Measurements from ENCODE around the gene TNK1.

DNA sequence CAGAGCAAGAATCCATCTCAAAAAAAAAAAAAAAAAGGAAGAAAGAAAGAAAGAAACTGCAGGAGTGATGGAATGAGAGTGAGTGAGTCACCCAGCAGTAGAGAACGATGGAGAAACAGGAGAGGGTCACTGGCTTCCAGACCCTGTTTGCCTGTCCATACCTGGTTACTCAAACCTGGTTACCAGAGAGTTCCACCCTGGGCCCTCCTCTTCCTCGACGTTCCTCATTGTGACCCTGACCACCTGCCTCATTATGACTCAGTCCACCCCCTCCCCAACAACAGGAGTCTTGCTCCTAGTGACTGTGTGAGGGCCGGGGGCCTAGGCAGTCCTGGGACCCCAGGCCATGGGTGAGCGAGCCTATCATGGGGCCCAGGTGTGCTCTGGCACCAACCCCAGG is 47.7 kb downstream of the TNK1 start, which contains the start of gene SPEM3:
- TF ChIP-seq, protein P1, sequence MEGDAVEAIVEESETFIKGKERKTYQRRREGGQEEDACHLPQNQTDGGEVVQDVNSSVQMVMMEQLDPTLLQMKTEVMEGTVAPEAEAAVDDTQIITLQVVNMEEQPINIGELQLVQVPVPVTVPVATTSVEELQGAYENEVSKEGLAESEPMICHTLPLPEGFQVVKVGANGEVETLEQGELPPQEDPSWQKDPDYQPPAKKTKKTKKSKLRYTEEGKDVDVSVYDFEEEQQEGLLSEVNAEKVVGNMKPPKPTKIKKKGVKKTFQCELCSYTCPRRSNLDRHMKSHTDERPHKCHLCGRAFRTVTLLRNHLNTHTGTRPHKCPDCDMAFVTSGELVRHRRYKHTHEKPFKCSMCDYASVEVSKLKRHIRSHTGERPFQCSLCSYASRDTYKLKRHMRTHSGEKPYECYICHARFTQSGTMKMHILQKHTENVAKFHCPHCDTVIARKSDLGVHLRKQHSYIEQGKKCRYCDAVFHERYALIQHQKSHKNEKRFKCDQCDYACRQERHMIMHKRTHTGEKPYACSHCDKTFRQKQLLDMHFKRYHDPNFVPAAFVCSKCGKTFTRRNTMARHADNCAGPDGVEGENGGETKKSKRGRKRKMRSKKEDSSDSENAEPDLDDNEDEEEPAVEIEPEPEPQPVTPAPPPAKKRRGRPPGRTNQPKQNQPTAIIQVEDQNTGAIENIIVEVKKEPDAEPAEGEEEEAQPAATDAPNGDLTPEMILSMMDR (IDR thresholded peaks at IDR 0.05): no peak
- TF ChIP-seq POLR2A (IDR thresholded peaks at IDR 0.05): no peak
